GM23248 (cell line): Measurements from ENCODE around the gene ELP5. TPM values are rescaled to one million over a fixed set of nuclear protein-coding genes. Genes with fewer than 3 reads are reported as not detected.

Source experiments
- DNase-seq: peaks from one replicate; pipeline ENCODE4 v3.0.0-alpha.2; 2015
- H2AFZ ChIP-seq: fragments of 200-600 bp; sonication (generic); 2 replicates; pipeline ENCODE4 v1.6.1; 2016; ENCODE audit warnings: antibody characterized with exemption
- H3F3A ChIP-seq: fragments of 200-600 bp; sonication (generic); 2 replicates; pipeline ENCODE4 v1.6.1; 2016; ENCODE audit warnings: mild to moderate bottlenecking, antibody characterized with exemption, mixed run types; ENCODE audit not compliant: insufficient read depth
- H3K27ac ChIP-seq: fragments of 200-600 bp; sonication (generic); 2 replicates; pipeline ENCODE4 v1.5.1; 2016; ENCODE audit warnings: mild to moderate bottlenecking
- H3K27me3 ChIP-seq: fragments of 200-600 bp; sonication (generic); replicated peaks from 2 replicates; pipeline ENCODE4 v1.6.1; 2016; ENCODE audit warnings: mild to moderate bottlenecking; ENCODE audit not compliant: insufficient read depth
- H3K36me3 ChIP-seq: fragments of 200-600 bp; sonication (generic); 2 replicates; pipeline ENCODE4 v1.6.1; 2016; ENCODE audit warnings: low read depth, mild to moderate bottlenecking
- H3K4me1 ChIP-seq: fragments of 200-600 bp; sonication (generic); 2 replicates; pipeline ENCODE4 v1.6.1; 2016; ENCODE audit warnings: mild to moderate bottlenecking; ENCODE audit not compliant: insufficient read depth
- H3K4me2 ChIP-seq: fragments of 200-600 bp; sonication (generic); one replicate; pipeline ENCODE4 v1.6.1; 2016; ENCODE audit warnings: mild to moderate bottlenecking; ENCODE audit not compliant: unreplicated experiment
- H3K4me3 ChIP-seq: fragments of 200-600 bp; sonication (generic); 2 replicates; pipeline ENCODE4 v1.5.1; 2016; ENCODE audit warnings: mild to moderate bottlenecking
- H3K79me2 ChIP-seq: fragments of 200-600 bp; sonication (generic); 2 replicates; pipeline ENCODE4 v1.6.1; 2016; ENCODE audit warnings: mild to moderate bottlenecking; ENCODE audit not compliant: insufficient read depth
- H3K9ac ChIP-seq: fragments of 200-600 bp; sonication (generic); 2 replicates; pipeline ENCODE4 v1.6.1; 2016; ENCODE audit warnings: mild to moderate bottlenecking
- H3K9me2 ChIP-seq: fragments of 200-600 bp; sonication (generic); 2 replicates; pipeline ENCODE4 v1.6.1; 2016; ENCODE audit warnings: mixed run types, mild to moderate bottlenecking, moderate library complexity; ENCODE audit not compliant: insufficient read depth
- H3K9me3 ChIP-seq: fragments of 200-600 bp; sonication (generic); one replicate; pipeline ENCODE4 v1.6.1; 2017; ENCODE audit warnings: low read depth
- H4K20me1 ChIP-seq: fragments of 200-600 bp; sonication (generic); 2 replicates; pipeline ENCODE4 v1.6.0; 2016; ENCODE audit not compliant: insufficient read depth
- EZH2 ChIP-seq: fragments of 200-600 bp; sonication (generic); IDR thresholded peaks from 2 replicates; pipeline ENCODE4 v1.6.1; 2018; ENCODE audit warnings: antibody characterized with exemption, mild to moderate bottlenecking; ENCODE audit not compliant: insufficient read depth, poor library complexity, severe bottlenecking
- EZH2phosphoT487 ChIP-seq: fragments of 200-600 bp; sonication (generic); IDR thresholded peaks from 2 replicates; pipeline ENCODE4 v1.6.1; 2018; ENCODE audit warnings: antibody characterized with exemption, moderate library complexity, mild to moderate bottlenecking, low read depth; ENCODE audit not compliant: insufficient read depth
- WGBS, 2 experiments: methylation state at CpG; one replicate each; pipeline ENCODE4 v1.1.6; 2015 to 2017; ENCODE audit warnings: low lambda C conversion rate in 2 of 2, low coverage in 1 of 2; ENCODE audit errors: missing lambda C conversion rate in 2 of 2; 5-methylcytosine and 5-hydroxymethylcytosine counted together
- in situ Hi-C: fragments of 300-500 bp; cut with MboI; formaldehyde crosslinking; loops from 2 replicates; pipeline ENCODE4 v1.15.0; 2020
- polyA plus RNA-seq: library from polyadenylated mRNA; unstranded; fragments of >200 nt; fragmentation: Nextera tagmentation; extraction: Ambion mirVana; gene quantifications from 2 replicates; pipeline ENCODE4 v1.2.1, GENCODE V29; 2016
- total RNA-seq: library from RNA; depleted of rRNA; stranded (reverse); fragments of >200 nt; shearing (Covaris generic); gene quantifications from 2 replicates; pipeline ENCODE4 v1.2.3, GENCODE V29; 2014

Gene ELP5
- total and polyA plus RNA-seq, 2 experiments from 2014 or later = 32.9 to 34.8 TPM

DNA sequence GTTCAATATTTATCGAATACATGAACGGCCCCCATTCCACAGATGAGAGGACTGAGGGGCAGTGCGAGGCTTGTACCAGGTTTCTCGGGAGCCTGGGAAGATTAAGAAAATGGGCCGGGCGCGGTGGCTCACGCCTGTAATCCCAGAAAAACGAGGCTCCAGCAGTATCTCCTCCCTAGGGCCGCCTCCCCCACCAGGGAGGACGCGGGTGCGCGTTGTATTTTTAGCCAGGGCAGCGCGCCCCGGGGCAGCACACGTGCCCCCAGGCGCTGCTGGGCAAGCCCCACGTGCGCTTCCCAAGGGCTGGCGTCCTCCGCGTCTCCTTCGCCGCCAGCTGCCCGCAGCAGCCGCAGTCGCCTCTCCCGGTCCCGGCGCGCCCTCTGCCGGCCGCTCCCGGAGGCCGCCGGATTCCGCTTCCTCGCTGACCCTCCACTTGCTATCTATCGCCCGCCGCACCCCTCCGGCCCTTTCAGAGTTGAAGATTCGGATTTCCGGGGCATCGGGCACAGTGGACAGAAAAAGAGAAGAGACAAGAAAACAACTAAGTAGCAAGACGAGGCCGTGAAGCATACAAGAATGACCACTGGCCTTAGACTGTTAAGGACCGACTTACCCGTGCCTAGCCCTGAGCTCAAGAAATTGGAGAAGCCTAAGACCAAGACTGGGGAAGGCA, 44.3 kb downstream of the ELP5 start:
- Histone ChIP-seq H3K36me3 (no peaks in the 10 kb centered on the region), H3F3A (peaks cover 5% of the 10 kb centered on the region; the same call in 1 of the 2 replicates), H3K4me1 (no peaks in the 10 kb centered on the region), H3K79me2 (no peaks in the 10 kb centered on the region), H3K27ac (no peak overlapping the region), H3K4me2 (peak overlapping the region; percentile 44), H3K27me3 (peaks cover 17% of the 10 kb centered on the region), H3K9me3 (no peaks in the 10 kb centered on the region), H3K4me3 (peak overlapping the region; percentile 44), H3K9ac (peak overlapping the region; percentile 53), H4K20me1 (no peaks in the 10 kb centered on the region), H2AFZ (peak overlapping the region; percentile 77), H3K9me2 (no peaks in the 10 kb centered on the region)
- peak; percentile 95 for DNase-seq
- in situ Hi-C loops = no loop called here
- WGBS, 2 experiments = 5 to 6% methylated on average over 46 to 51 of the region's 51 CpGs
- no peak for TF ChIP-seq EZH2phosphoT487
- TF ChIP-seq EZH2 = no peak

DNA sequence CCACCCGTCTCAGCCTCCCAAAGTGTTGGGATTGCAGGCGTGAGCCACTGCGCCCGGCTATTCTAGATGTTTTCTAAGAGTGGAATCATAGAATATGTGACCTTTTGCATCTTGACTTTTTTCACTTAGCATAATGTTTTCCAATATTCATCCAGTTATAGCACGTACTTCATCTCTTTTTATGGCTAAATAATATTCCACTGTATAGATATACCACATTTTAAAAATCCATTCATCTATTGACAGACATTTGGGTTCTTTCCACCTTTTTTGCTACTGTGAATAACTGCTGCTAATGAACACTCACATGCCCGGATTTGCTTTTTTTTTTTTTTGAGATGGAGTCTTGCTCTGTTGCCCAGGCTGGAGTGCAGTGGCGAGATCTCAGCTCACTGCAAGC, 52.2 kb downstream of the ELP5 start:
- WGBS, 2 experiments = 83 to 84% methylated on average over 7 of the region's 7 CpGs
- H2AFZ ChIP-seq = no peak overlapping the region
- H4K20me1 ChIP-seq = peaks cover 2% of the 10 kb centered on the region
- no peak for DNase-seq
- H3K9me3 ChIP-seq = no peaks in the 10 kb centered on the region
- peaks cover 14% of the 10 kb centered on the region for H3F3A ChIP-seq
- H3K9ac ChIP-seq = no peak overlapping the region
- H3K27me3 ChIP-seq = no peaks in the 10 kb centered on the region; the same call in 1 of the 2 replicates
- peaks cover 1% of the 10 kb centered on the region for H3K4me1 ChIP-seq
- H3K79me2 ChIP-seq = peaks cover 18% of the 10 kb centered on the region
- no peak overlapping the region for H3K4me2 ChIP-seq
- TF ChIP-seq EZH2 (no peak), EZH2phosphoT487 (no peak)
- H3K27ac ChIP-seq = no peak overlapping the region
- H3K9me2 ChIP-seq = no peaks in the 10 kb centered on the region
- 0 out of 2 replicates have a peak, but pooled peaks cover under 1% of the 10 kb centered on the region for H3K36me3 ChIP-seq
- in situ Hi-C loops = no loop called here
- no peak overlapping the region for H3K4me3 ChIP-seq

DNA sequence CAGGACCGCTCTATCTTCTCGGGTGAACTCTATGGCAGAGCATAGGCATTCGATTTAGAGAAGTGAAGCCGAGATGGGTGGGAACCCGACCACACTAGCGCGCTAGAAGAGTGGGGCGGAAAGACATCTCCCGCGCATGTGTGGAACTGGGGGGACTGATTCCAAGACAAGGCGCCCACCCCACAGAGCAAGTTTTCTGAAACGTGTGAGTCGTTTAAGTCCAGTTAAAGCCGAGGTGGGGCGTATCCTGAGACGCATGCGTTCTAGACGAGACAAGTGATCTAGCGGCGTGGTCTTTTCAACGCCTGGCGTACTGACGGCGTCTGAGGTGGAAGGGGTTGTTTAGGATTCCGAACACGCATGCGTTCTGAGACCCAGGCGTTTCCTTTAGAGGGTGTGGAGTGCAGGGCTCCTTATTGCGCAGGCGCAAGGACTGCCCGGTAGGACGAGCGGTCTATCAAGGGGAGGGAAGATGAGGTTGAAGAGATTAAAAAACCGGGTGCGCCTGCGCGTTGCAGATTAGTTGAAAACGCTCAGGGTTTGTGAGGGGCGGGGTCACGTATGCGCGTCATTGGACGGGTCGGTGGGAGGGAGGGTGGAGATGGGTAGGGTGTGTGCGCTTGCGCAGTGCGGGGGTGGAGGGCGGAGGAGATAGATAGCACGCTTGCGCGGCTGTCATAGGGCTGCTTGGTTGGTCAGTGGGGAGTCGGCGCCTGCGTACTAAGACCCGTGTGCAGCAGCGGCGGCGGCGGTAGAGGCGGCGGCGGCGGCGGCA, 55.1 kb downstream of the ELP5 start, which contains the start of gene EIF5A:
Gene EIF5A (plus strand): TSS at position 718 of the 775 bp plus-strand sequence. CDS start 2,008 bp downstream, outside the sequence.
- WGBS, 2 experiments = 1 to 2% methylated on average over 55 to 64 of the region's 64 CpGs
- peak within 1 kb of the TSS; percentile 98 for H3K9ac ChIP-seq
- TF ChIP-seq EZH2 = no peak
- no peak for TF ChIP-seq EZH2phosphoT487
- H3K4me2 ChIP-seq = peak within 1 kb of the TSS; percentile 98
- peaks cover 26% of the 10 kb centered on the region for H3K36me3 ChIP-seq
- H3K4me1 ChIP-seq = peaks cover 23% of the 10 kb centered on the region
- DNase-seq = peak; percentile 100
- in situ Hi-C loops = no loop called here
- peak within 1 kb of the TSS; percentile 91 for H3K4me3 ChIP-seq
- H3K9me3 ChIP-seq = no peaks in the 10 kb centered on the region
- H3F3A ChIP-seq = peaks cover 41% of the 10 kb centered on the region
- H4K20me1 ChIP-seq = peaks cover 19% of the 10 kb centered on the region
- peak within 1 kb of the TSS; percentile 96 for H3K27ac ChIP-seq
- H2AFZ ChIP-seq = peak within 1 kb of the TSS; percentile 96
- peaks cover 47% of the 10 kb centered on the region for H3K79me2 ChIP-seq
- H3K27me3 ChIP-seq = no peaks in the 10 kb centered on the region
- no peaks in the 10 kb centered on the region for H3K9me2 ChIP-seq

DNA sequence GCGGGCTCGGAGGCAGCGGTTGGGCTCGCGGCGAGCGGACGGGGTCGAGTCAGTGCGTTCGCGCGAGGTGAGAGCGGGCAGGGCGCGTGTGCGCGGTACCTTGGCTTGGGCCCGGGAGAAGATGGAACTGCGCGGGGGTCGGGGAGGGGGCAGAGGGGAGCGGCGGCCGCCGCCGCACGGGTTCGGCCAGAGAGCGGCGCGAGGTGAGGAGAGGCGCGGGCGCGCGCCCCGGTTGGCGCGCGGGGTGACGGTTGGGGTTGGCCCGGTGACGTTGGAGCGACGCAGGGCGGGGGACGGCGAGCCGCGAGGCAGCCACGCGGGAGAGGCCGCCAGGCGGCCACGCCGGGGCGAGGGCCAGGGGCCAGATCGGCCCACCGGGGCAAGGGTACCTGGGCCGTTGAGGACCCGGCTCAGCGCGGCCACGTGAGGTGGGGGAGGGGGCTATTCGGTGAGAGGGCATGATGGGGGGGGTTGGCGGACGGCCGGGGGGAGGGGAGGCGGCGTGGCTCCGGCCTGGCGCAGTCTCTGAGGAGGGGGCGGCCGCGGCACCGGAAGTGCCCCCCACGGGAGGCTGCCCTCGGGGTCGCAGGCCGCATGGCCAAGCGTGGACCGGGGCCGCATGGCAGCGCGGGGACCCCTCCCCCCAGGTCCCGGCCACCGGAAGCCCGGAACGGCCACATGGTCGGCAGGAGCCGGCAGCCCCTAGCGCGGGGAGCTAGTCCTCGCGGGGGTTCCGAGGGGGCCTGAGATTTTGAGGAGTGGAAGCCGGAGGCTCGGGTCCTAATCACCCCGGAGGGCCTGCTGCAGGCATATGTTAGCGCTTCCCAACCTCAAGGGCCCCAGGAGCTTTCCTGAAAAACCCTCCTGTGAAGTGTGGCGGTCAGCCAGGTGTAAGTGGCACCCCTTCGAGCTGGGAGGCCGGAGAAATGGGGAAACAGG, 55.9 kb downstream of the ELP5 start:
- Histone ChIP-seq H3K4me3 (peak overlapping the region; percentile 91), H3K4me2 (peak overlapping the region; percentile 98), H3K4me1 (peaks cover 29% of the 10 kb centered on the region), H4K20me1 (peaks cover 19% of the 10 kb centered on the region), H3K27me3 (no peaks in the 10 kb centered on the region), H3K36me3 (peaks cover 35% of the 10 kb centered on the region), H3F3A (peaks cover 50% of the 10 kb centered on the region), H3K27ac (peak overlapping the region; percentile 96), H2AFZ (no peak overlapping the region), H3K9ac (peak overlapping the region; percentile 98), H3K9me2 (no peaks in the 10 kb centered on the region), H3K9me3 (no peaks in the 10 kb centered on the region), H3K79me2 (peaks cover 56% of the 10 kb centered on the region)
- WGBS, 2 experiments = 1 to 2% methylated on average over 42 to 78 of the region's 104 CpGs
- in situ Hi-C loops = no loop called here
- DNase-seq = peak; percentile 79
- TF ChIP-seq EZH2phosphoT487 (no peak), EZH2 (no peak)
